Endothelial cell of umbilical vein (primary cell): ENCODE measurements around the gene MEGF11.

Experiments used
- CTCF ChIP-seq, 2 donors: IDR thresholded peaks; 1 replicate in 1 of 2; 2 replicates in 1 of 2; pipeline ENCODE4 v1.5.1; 2011; ENCODE audit warnings: low read length in 2 of 2, mild to moderate bottlenecking in 2 of 2, moderate library complexity in 2 of 2, control low read depth in 1 of 2, inconsistent platforms in 1 of 2, low read depth in 1 of 2; ENCODE audit not compliant: insufficient read depth in 1 of 2; ENCODE audit errors: extremely low read depth in 1 of 2
- EZH2 ChIP-seq: IDR thresholded peaks from 2 replicates; pipeline ENCODE4 v1.6.1; 2012; ENCODE audit warnings: borderline replicate concordance, low read depth, mild to moderate bottlenecking, moderate library complexity, low read length, inconsistent platforms; ENCODE audit not compliant: severe bottlenecking
- FOS ChIP-seq: IDR thresholded peaks from 2 replicates; pipeline ENCODE4 v1.6.1; 2011; ENCODE audit warnings: mild to moderate bottlenecking, low read length, moderate library complexity, borderline replicate concordance; ENCODE audit not compliant: insufficient read depth
- MYC ChIP-seq: IDR thresholded peaks from one replicate; pipeline ENCODE4 v1.6.1; 2011; ENCODE audit warnings: mild to moderate bottlenecking, low read depth, low read length

- TF ChIP-seq FOS (no peak), EZH2 (no peak), MYC (no peak), CTCF (IDR thresholded peaks at IDR 0.05; ENCODE audit: extremely low read depth in 1 of 2, insufficient read depth in 1 of 2, low read depth in 1 of 2, low read length in 2 of 2) (no peak)
Measured at GRCh38 chr15:66065325-66065724, 188.2 kb downstream of the MEGF11 start.
